Left ventricle myocardium inferior (tissue), 1 donor: ENCODE measurements around the gene MYO10. TPM values are rescaled to one million over a fixed set of nuclear protein-coding genes. Genes with fewer than 3 reads are reported as not detected.

Source experiments
- DNase-seq: peaks from one replicate; pipeline ENCODE4 v3.0.0-alpha.2; 2020
- H3K27ac ChIP-seq: fragments of 200-600 bp; replicated peaks from 2 replicates; pipeline ENCODE4 v1.8.0; 2021
- H3K27me3 ChIP-seq: fragments of 200-600 bp; 2 replicates; pipeline ENCODE4 v1.8.0; 2021; ENCODE audit warnings: low read depth
- H3K36me3 ChIP-seq: fragments of 200-600 bp; 2 replicates; pipeline ENCODE4 v1.8.0; 2021
- H3K4me1 ChIP-seq: fragments of 200-600 bp; 2 replicates; pipeline ENCODE4 v1.8.0; 2021
- H3K4me3 ChIP-seq: fragments of 200-600 bp; 2 replicates; pipeline ENCODE4 v1.8.0; 2021; ENCODE audit warnings: mild to moderate bottlenecking, moderate library complexity
- H3K9me3 ChIP-seq: fragments of 200-600 bp; replicated peaks from 2 replicates; pipeline ENCODE4 v1.8.0; 2021
- CTCF ChIP-seq: fragments of 200-600 bp; IDR thresholded peaks from 2 replicates; pipeline ENCODE4 v1.8.0; 2021; ENCODE audit warnings: antibody characterized with exemption, mild to moderate bottlenecking, borderline replicate concordance
- intact Hi-C: fragments of 100-400 bp; cut with micrococcal nuclease; formaldehyde crosslinking; loops from one replicate; pipeline ENCODE4 v1.11.0; 2022
- total RNA-seq: library from RNA; stranded (reverse); fragmentation: NEBNext Ultra II Directional; extraction: Animal tissue kit (Norgen Biotek cat#: 25700); gene quantifications from one replicate; pipeline ENCODE4 v1.2.1, GENCODE V29; 2021
- donor health status: DM: no; HTN: yes; CAD: no; lungs with severe emphysema.

Gene MYO10
- total RNA-seq, 1 donor from 2014 or later: 5.0 TPM

DNA sequence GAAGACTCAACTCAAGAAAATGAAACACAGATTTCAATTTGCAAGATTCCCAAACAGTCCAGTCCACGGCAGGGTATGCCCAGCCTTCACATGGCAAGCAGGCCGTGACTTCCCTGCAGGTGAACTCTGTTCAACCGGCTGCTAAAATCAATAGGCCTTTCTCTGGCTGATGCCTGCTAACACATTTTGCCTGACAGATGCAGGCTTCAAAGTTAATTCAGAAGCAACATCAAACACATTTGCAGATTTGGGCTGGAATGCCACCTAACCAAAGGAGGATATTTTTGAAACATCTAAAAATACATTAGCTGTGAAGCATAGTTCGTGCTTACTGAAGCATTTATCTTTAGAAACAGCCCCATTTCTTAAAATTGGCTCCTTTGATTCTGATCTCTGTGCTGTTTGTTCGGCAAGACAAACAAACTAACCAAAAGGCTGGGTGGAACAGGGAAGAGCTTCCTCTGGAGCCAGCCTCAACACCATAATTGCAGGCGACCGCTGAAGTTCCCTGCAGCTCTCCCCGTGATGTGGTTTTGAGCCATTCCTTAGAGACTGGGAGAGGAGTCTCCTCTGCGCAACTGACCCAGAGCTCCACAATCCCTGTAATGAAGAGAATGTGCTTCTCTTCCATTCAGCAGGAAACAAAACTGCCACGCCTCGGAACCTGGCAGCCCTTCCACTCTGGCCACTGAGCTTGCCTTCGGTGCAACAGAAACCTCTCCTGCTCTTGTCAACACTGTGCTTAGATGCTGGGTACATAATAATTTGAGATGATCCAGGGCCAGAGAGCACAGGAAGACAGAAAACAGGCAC is 126.5 kb downstream of the MYO10 start:
- no peak for TF ChIP-seq CTCF
- Histone ChIP-seq H3K27ac (peak overlapping the region; percentile 25), H3K27me3 (peaks cover 23% of the 10 kb centered on the region), H3K36me3 (no peaks in the 10 kb centered on the region), H3K9me3 (no peaks in the 10 kb centered on the region), H3K4me3 (no peak overlapping the region), H3K4me1 (peaks cover 17% of the 10 kb centered on the region)
- DNase-seq: peak; percentile 43
- intact Hi-C loops: no loop called here

DNA sequence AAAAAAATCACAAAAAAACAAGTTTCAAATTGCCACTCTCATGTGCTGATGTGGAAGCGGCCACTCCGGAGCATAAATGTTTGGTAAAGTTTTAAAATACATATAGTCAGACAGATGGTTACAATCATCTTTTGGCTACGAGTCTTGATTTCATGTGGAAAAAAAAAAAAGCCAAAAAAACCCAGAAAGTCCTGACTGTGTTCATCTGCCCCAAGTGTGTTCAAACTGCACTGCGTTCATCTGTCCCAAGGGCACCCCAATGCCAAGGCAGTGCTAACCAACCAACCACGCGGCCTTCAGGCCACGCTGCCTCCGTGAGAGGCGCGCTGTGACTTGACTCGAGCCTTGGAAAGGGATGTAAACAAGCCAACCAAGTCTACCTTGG is 127.1 kb downstream of the MYO10 start:
- no peak for DNase-seq
- Histone ChIP-seq H3K9me3 (no peaks in the 10 kb centered on the region), H3K4me3 (no peak overlapping the region), H3K36me3 (no peaks in the 10 kb centered on the region), H3K27ac (no peak overlapping the region), H3K27me3 (peaks cover 23% of the 10 kb centered on the region), H3K4me1 (peaks cover 17% of the 10 kb centered on the region)
- TF ChIP-seq CTCF: no peak
- intact Hi-C loops: no loop called here

- no peak for TF ChIP-seq CTCF
- H3K27ac ChIP-seq: no peak overlapping the region
- H3K36me3 ChIP-seq: no peaks in the 10 kb centered on the region
- DNase-seq: no peak
- H3K4me3 ChIP-seq: no peak overlapping the region
- peaks cover 23% of the 10 kb centered on the region for H3K27me3 ChIP-seq
- intact Hi-C loops: no loop called here
- H3K9me3 ChIP-seq: no peaks in the 10 kb centered on the region
- H3K4me1 ChIP-seq: peaks cover 17% of the 10 kb centered on the region
Observed at GRCh38 chr5:16808021-16808420, 128.1 kb downstream of the MYO10 start.

- Histone ChIP-seq H3K9me3 (no peaks in the 10 kb centered on the region), H3K4me1 (peaks cover 17% of the 10 kb centered on the region), H3K27me3 (peaks cover 23% of the 10 kb centered on the region), H3K36me3 (no peaks in the 10 kb centered on the region), H3K27ac (no peak overlapping the region), H3K4me3 (no peak overlapping the region)
- no peak for DNase-seq
- intact Hi-C loops: no loop called here
- no peak for TF ChIP-seq CTCF
Observed at GRCh38 chr5:16807547-16807864, 128.6 kb downstream of the MYO10 start.

DNA sequence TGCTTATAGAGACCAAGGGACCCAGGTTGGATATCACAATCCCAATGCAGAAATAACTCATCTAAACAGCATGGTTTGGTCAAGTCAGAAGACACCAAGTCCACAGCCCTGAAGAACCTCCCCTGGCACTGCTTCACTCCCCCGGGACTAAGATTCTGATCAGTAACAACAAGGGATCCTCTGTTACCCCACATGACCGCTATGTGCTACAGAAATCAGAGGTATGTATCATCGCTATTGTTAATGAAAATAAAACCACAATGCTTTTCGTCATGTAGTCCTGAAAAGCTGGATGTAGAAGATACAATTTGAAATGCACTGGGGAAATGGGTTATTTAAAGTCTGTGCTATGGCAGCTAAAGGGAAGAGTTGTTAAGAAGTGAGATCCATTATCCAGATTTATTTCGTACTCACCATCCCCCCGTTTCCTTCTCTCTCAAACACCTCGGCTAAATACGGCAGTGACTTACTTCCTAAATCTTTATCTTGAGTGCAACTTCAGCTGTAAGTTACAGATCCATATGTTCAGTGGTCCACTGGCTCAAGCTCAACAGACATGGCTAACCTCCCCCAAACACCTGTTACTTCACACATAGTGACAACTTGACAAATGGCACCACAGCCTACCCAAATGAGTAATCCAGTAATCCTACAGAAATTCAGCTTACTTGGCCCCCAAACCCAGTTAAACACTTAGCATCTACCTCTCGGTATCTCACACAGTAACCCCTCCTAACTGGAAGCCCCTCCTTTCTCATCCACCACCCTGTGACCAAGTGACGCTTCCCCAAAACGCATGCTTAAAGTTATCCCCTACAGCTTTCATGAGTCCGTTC is 129.2 kb downstream of the MYO10 start:
- Histone ChIP-seq H3K36me3 (no peaks in the 10 kb centered on the region), H3K9me3 (no peaks in the 10 kb centered on the region), H3K4me3 (no peak overlapping the region), H3K4me1 (peaks cover 12% of the 10 kb centered on the region), H3K27me3 (peaks cover 18% of the 10 kb centered on the region), H3K27ac (no peak overlapping the region)
- TF ChIP-seq CTCF: no peak
- intact Hi-C loops: no loop called here
- no peak for DNase-seq
